Brain microvascular endothelial cell (primary cell): Measurements from ENCODE around the gene CALML6.
A peak's percentile ranks its signal among the peaks of the same experiment; 100 is the strongest.

ENCODE experiments used
- DNase-seq: peaks from one replicate; pipeline ENCODE4 v3.0.0-alpha.2; 2020
- H3K27ac ChIP-seq: fragments of 250-450 bp; sonication (Bioruptor Pico); 2 replicates; pipeline ENCODE4 v1.5.1; 2020; ENCODE audit warnings: mild to moderate bottlenecking, moderate library complexity
- H3K27me3 ChIP-seq: fragments of 250-450 bp; sonication (Bioruptor Pico); replicated peaks from 2 replicates; pipeline ENCODE4 v1.5.1; 2020; ENCODE audit warnings: mild to moderate bottlenecking
- H3K36me3 ChIP-seq: fragments of 250-450 bp; sonication (Bioruptor Pico); replicated peaks from 2 replicates; pipeline ENCODE4 v1.5.1; 2020; ENCODE audit warnings: mild to moderate bottlenecking
- H3K4me3 ChIP-seq: 2 replicates; pipeline ENCODE4 v1.5.1; 2011; ENCODE audit warnings: low read depth, mild to moderate bottlenecking, control low read depth, low read length, moderate library complexity
- CTCF ChIP-seq: IDR thresholded peaks from 2 replicates; pipeline ENCODE4 v1.5.1; 2011; ENCODE audit warnings: low read depth, mild to moderate bottlenecking, moderate library complexity, low read length, control low read depth, inconsistent platforms; ENCODE audit errors: missing control alignments
- in situ Hi-C: cut with HindIII; loops from 2 replicates; pipeline ENCODE4 v1.10.0; 2017; ENCODE audit warnings: low sequenced_read_pairs, low pct_ligation_motif_present

Gene CALML6

GRCh38 chr1:1899266-1899966 is 15.6 kb upstream of the CALML6 start:
- no peak overlapping the region for H3K27ac ChIP-seq
- no peaks in the 10 kb centered on the region for H3K27me3 ChIP-seq
- DNase-seq = no peak
- in situ Hi-C loops = no loop called here
- H3K4me3 ChIP-seq = no peak overlapping the region
- H3K36me3 ChIP-seq = no peaks in the 10 kb centered on the region
- peak; percentile 30 for TF ChIP-seq CTCF

GRCh38 chr1:1899967-1900327 is 15.1 kb upstream of the CALML6 start:
- Histone ChIP-seq H3K36me3 (no peaks in the 10 kb centered on the region), H3K4me3 (no peak overlapping the region), H3K27me3 (no peaks in the 10 kb centered on the region), H3K27ac (no peak overlapping the region)
- DNase-seq = no peak
- in situ Hi-C loops = no loop called here
- no peak for TF ChIP-seq CTCF

GRCh38 chr1:1900883-1901640 is 14.0 kb upstream of the CALML6 start:
- H3K4me3 ChIP-seq = no peak overlapping the region
- no peaks in the 10 kb centered on the region for H3K36me3 ChIP-seq
- in situ Hi-C loops = no loop called here
- H3K27ac ChIP-seq = no peak overlapping the region
- no peak for DNase-seq
- no peak for TF ChIP-seq CTCF
- no peaks in the 10 kb centered on the region for H3K27me3 ChIP-seq

GRCh38 chr1:1901641-1902294 is 13.3 kb upstream of the CALML6 start:
- H3K4me3 ChIP-seq = no peak overlapping the region
- H3K27ac ChIP-seq = no peak overlapping the region
- no peaks in the 10 kb centered on the region for H3K36me3 ChIP-seq
- TF ChIP-seq CTCF = no peak
- in situ Hi-C loops = no loop called here
- H3K27me3 ChIP-seq = no peaks in the 10 kb centered on the region
- DNase-seq = no peak

GRCh38 chr1:1903224-1903623 is 11.8 kb upstream of the CALML6 start:
- in situ Hi-C loops = no loop called here
- Histone ChIP-seq H3K36me3 (no peaks in the 10 kb centered on the region), H3K27ac (no peak overlapping the region), H3K4me3 (no peak overlapping the region), H3K27me3 (no peaks in the 10 kb centered on the region)
- DNase-seq = no peak
- TF ChIP-seq CTCF = no peak
